A673 (cell line): Measurements from ENCODE around the gene LMCD1. TPM values are rescaled to one million over a fixed set of nuclear protein-coding genes. Genes with fewer than 3 reads are reported as not detected.

ENCODE experiments used
- BruUV-seq: library from RNA; stranded (reverse); fragments of 400-500 nt; replicated peaks from 2 replicates; lab custom pipeline; 2021; lab: Mats Ljungman, UMichigan
- CTCF ChIA-PET: fragments of 300-600 bp; sonication (Branson Sonifier 250); formaldehyde crosslinking; loops from one replicate; lab custom pipeline; 2022; ENCODE audit warnings: antibody characterized with exemption; lab: Charles Lee
- POLR2A ChIA-PET: fragments of 300-600 bp; sonication (Branson Sonifier 250); formaldehyde crosslinking; loops from one replicate; lab custom pipeline; 2022; ENCODE audit warnings: antibody characterized with exemption; ENCODE audit not compliant: low non-redundant PET; lab: Charles Lee
- DNase-seq: peaks from one replicate; pipeline ENCODE4 v3.0.0-alpha.2; 2015; ENCODE audit warnings: low spot score
- H3K27ac ChIP-seq: fragments of 200-600 bp; sonication (generic); 2 replicates; pipeline ENCODE4 v1.5.1; 2016; ENCODE audit warnings: mixed run types, low read depth, mild to moderate bottlenecking, mixed read lengths, antibody characterized with exemption, low read length; ENCODE audit not compliant: poor library complexity, severe bottlenecking
- H3K27me3 ChIP-seq: fragments of 200-600 bp; sonication (generic); replicated peaks from 2 replicates; pipeline ENCODE4 v1.6.1; 2017; ENCODE audit warnings: mixed run types, low read depth, mild to moderate bottlenecking, mixed read lengths, antibody characterized with exemption, low read length; ENCODE audit not compliant: insufficient read depth, poor library complexity
- H3K36me3 ChIP-seq: fragments of 200-600 bp; sonication (generic); 2 replicates; pipeline ENCODE4 v1.6.1; 2016; ENCODE audit warnings: mixed run types, mild to moderate bottlenecking, mixed read lengths, antibody characterized with exemption, low read length; ENCODE audit not compliant: insufficient read depth, poor library complexity, severe bottlenecking
- H3K4me1 ChIP-seq: fragments of 200-600 bp; sonication (generic); 2 replicates; pipeline ENCODE4 v1.6.1; 2017; ENCODE audit warnings: mixed run types, mild to moderate bottlenecking, mixed read lengths, antibody characterized with exemption, low read length; ENCODE audit not compliant: insufficient read depth, poor library complexity, severe bottlenecking
- H3K4me3 ChIP-seq: fragments of 200-600 bp; sonication (generic); 2 replicates; pipeline ENCODE4 v1.5.1; 2016; ENCODE audit warnings: low read depth, mixed run types, mild to moderate bottlenecking, mixed read lengths, low read length; ENCODE audit not compliant: poor library complexity, severe bottlenecking
- H3K9me3 ChIP-seq: fragments of 200-600 bp; sonication (generic); 2 replicates; pipeline ENCODE4 v1.6.1; 2016; ENCODE audit warnings: mixed run types, low read depth, mild to moderate bottlenecking, mixed read lengths, antibody characterized with exemption, low read length; ENCODE audit not compliant: poor library complexity, severe bottlenecking
- CTCF ChIP-seq: fragments of 300-800, 200-600 bp; sonication (generic); conservative IDR thresholded peaks from 2 replicates; pipeline ENCODE4 v1.5.1; 2017; ENCODE audit warnings: low read depth, mild to moderate bottlenecking, antibody characterized with exemption, low read length, moderate library complexity, mixed read lengths
- EZH2 ChIP-seq: fragments of 200-600 bp; sonication (generic); IDR thresholded peaks from 2 replicates; pipeline ENCODE4 v1.6.1; 2017; ENCODE audit warnings: borderline replicate concordance, low read depth, mild to moderate bottlenecking, mixed read lengths, antibody characterized with exemption, low read length; ENCODE audit not compliant: poor library complexity, severe bottlenecking
- intact Hi-C: fragments of 100-400 bp; cut with micrococcal nuclease; formaldehyde crosslinking; loops from one replicate; pipeline ENCODE4 v1.10.0; 2022; ENCODE audit not compliant: unreplicated experiment
- total RNA-seq: library from RNA; stranded (reverse); gene quantifications from 2 replicates; pipeline ENCODE4 v1.2.3, GENCODE V29; 2021

The LMCD1 gene
- total RNA-seq, 1 experiment from 2014 or later = 4.3 TPM

GRCh38 chr3:8622873-8623691 lies 121.5 kb downstream of the LMCD1 start:
- no TSS peak for BruUV-seq
- intact Hi-C loops = loop anchor here (1.0 to 5.0 kb wide), 4 partner anchors 181 to 311 kb away; no protein-coding TSS in a partner anchor
- no peak overlapping the region for H3K27ac ChIP-seq
- CTCF ChIA-PET = interaction anchor here (0.6 to 1.3 kb wide), 4 partner anchors 181 to 1093 kb away, joined by 3 to 4 read pairs (median 4); no protein-coding TSS in a partner anchor
- no peaks in the 10 kb centered on the region for H3K4me1 ChIP-seq
- POLR2A ChIA-PET = no interaction called here
- DNase-seq = peak; percentile 78
- H3K4me3 ChIP-seq = no peak overlapping the region
- no peaks in the 10 kb centered on the region for H3K36me3 ChIP-seq
- H3K9me3 ChIP-seq = no peaks in the 10 kb centered on the region
- TF ChIP-seq CTCF = peak; percentile 96
- no peak for TF ChIP-seq EZH2
- no peaks in the 10 kb centered on the region for H3K27me3 ChIP-seq

- Histone ChIP-seq H3K27ac (no peak overlapping the region), H3K27me3 (no peaks in the 10 kb centered on the region), H3K36me3 (no peaks in the 10 kb centered on the region), H3K4me1 (no peaks in the 10 kb centered on the region), H3K4me3 (no peak overlapping the region), H3K9me3 (no peaks in the 10 kb centered on the region)
- no peak for DNase-seq
- CTCF ChIA-PET = no interaction called here
- no TSS peak for BruUV-seq
- intact Hi-C loops = loop anchor here (1.0 to 5.0 kb wide), 4 partner anchors 181 to 311 kb away; no protein-coding TSS in a partner anchor
- POLR2A ChIA-PET = no interaction called here
- TF ChIP-seq CTCF (no peak), EZH2 (no peak)
Observed at GRCh38 chr3:8623741-8624140, 122.1 kb downstream of the LMCD1 start.

Other genes with a start within 250 kb of the LMCD1 start
- gene SSUH2, start 143.0 kb downstream of the LMCD1 start, total RNA-seq = 2.5 and 3.6 TPM in 2 replicates
- gene CAV3, start 232.0 kb downstream of the LMCD1 start, total RNA-seq = not detected in 2 replicates